K562 (cell line): ENCODE measurements around the gene TAS1R3. TPM values are rescaled to one million over a fixed set of nuclear protein-coding genes. Genes with fewer than 3 reads are reported as not detected.

Source experiments
- ARID3B ChIP-seq: fragments of 250-450 bp; sonication (Bioruptor Pico); IDR thresholded peaks from 2 replicates; pipeline ENCODE4 v1.4.0; 2020; ENCODE audit warnings: borderline replicate concordance
- CUX1 ChIP-seq: fragments of 200-800 bp; sonication (Bioruptor generic); IDR thresholded peaks from 2 replicates; pipeline ENCODE4 v1.6.1; 2016; ENCODE audit warnings: missing genetic modification characterization, missing compliant biosample characterization
- EGR1 ChIP-seq: fragments of 450-650 bp; conservative IDR thresholded peaks from 2 replicates; pipeline ENCODE4 v1.6.1; 2017; ENCODE audit warnings: mild to moderate bottlenecking
- FOXJ3 ChIP-seq: sonication (generic); formaldehyde crosslinking; IDR thresholded peaks from 2 replicates; pipeline ENCODE4 v1.4.0; 2020; ENCODE audit warnings: mild to moderate bottlenecking, missing genetic modification reagents
- FOXP4 ChIP-seq: sonication (generic); formaldehyde crosslinking; IDR thresholded peaks from 2 replicates; pipeline ENCODE4 v1.8.0; 2022; ENCODE audit warnings: mild to moderate bottlenecking, missing genetic modification reagents, borderline replicate concordance
- KLF16 ChIP-seq: IDR thresholded peaks from 2 replicates; pipeline ENCODE4 v1.6.1; 2016; ENCODE audit warnings: antibody characterized with exemption
- KLF6 ChIP-seq: fragments of 250-450 bp; sonication (Bioruptor Pico); IDR thresholded peaks from 2 replicates; pipeline ENCODE4 v1.4.0; 2020; ENCODE audit warnings: mild to moderate bottlenecking, moderate library complexity, borderline replicate concordance
- SIN3A ChIP-seq, 2 experiments: fragments of 150-350 bp in 1 of 2; IDR thresholded peaks; 2 replicates each; pipeline ENCODE4 v1.6.1; 2011 to 2016; ENCODE audit warnings: borderline replicate concordance in 2 of 2, low read depth in 2 of 2, low read length in 2 of 2, mild to moderate bottlenecking in 2 of 2, moderate library complexity in 2 of 2; ENCODE audit not compliant: control insufficient read depth in 1 of 2
- SREBF2 ChIP-seq: sonication (generic); formaldehyde crosslinking; IDR thresholded peaks from 2 replicates; pipeline ENCODE4 v1.4.0; 2020; ENCODE audit warnings: mild to moderate bottlenecking, missing genetic modification reagents
- TRIM25 ChIP-seq: fragments of 450-650 bp; IDR thresholded peaks from 2 replicates; pipeline ENCODE4 v1.7.0; 2016; ENCODE audit warnings: borderline replicate concordance
- WHSC1 ChIP-seq: IDR thresholded peaks from one replicate; pipeline ENCODE4 v1.6.1; 2012; ENCODE audit warnings: low read length, control low read depth, inconsistent platforms
- ZNF280A ChIP-seq: fragments of 450-650 bp; IDR thresholded peaks from 2 replicates; pipeline ENCODE4 v1.6.1; 2018; ENCODE audit warnings: mild to moderate bottlenecking, low read depth; ENCODE audit not compliant: partially characterized antibody
- ZNF830 ChIP-seq: fragments of 250-450 bp; sonication (Bioruptor Pico); IDR thresholded peaks from 2 replicates; pipeline ENCODE4 v1.5.0; 2021; ENCODE audit warnings: mild to moderate bottlenecking
- polyA plus RNA-seq, 8 experiments: library from polyadenylated mRNA; depleted of rRNA in 4 of 8; stranded (reverse) in 5 of 8; unstranded in 3 of 8; fragments of >200 nt; fragmentation: Nextera tagmentation in 2 of 8; fragmentation: Illumina TruSeq in 1 of 8; extraction: Ambion mirVana in 2 of 8; extraction: Trizol in 1 of 8; gene quantifications; 2 replicates each; pipeline versions ENCODE4 v1.2.1 to v1.2.3, GENCODE V29; 2011 to 2014; ENCODE audit warnings: inconsistent platforms in 1 of 8, missing spikeins in 1 of 8
- total RNA-seq, 7 experiments: library from RNA; depleted of rRNA in 6 of 7; stranded (reverse); fragments of >200 nt in 6 of 7; fragmentation: Illumina TruSeq in 2 of 7; extraction: Trizol in 2 of 7; gene quantifications; 2 replicates each; pipeline versions ENCODE4 v1.2.1 to v1.2.3, GENCODE V29; 2011 to 2021; ENCODE audit warnings: low replicate concordance in 1 of 7

The TAS1R3 gene
- total and polyA plus RNA-seq, 9 of the 15 experiments (the other 6 are each of a cell fraction or from before 2014, with no cell fraction given), result 0.07 to 0.13 TPM; not detected in 7

GRCh38 chr1:1299686-1300351, 31.3 kb upstream of the TAS1R3 start (continued):
- 0 out of 2 replicates have a peak, but pooled peaks have one; percentile 7 for TF ChIP-seq EGR1
- no peak for TF ChIP-seq SREBF2
- no peak for TF ChIP-seq TRIM25
- TF ChIP-seq SIN3A (IDR thresholded peaks at IDR 0.05; ENCODE audit: borderline replicate concordance in 2 of 2, control insufficient read depth in 1 of 2, low read depth in 2 of 2, low read length in 2 of 2), result no peak
- no peak for TF ChIP-seq KLF6 (CRISPR knock-in tag)
- 0 out of 2 replicates have a peak, but pooled peaks have one; percentile 4 for TF ChIP-seq FOXP4 (CRISPR knock-in tag)
- TF ChIP-seq WHSC1, result no peak
- TF ChIP-seq ZNF280A, result no peak
- TF ChIP-seq KLF16, result no peak
- no peak for TF ChIP-seq ARID3B (CRISPR knock-in tag)
- TF ChIP-seq CUX1, result no peak
- TF ChIP-seq FOXJ3, result no peak
- TF ChIP-seq ZNF830 (CRISPR knock-in tag), result no peak
